HG03097 (cell line): Measurements from ENCODE around the gene ADM.

Experiments used
- ATAC-seq: cut with Tn5 transposase; IDR thresholded peaks from one replicate; pipeline ENCODE4 v1.9.1; 2021; ENCODE audit not compliant: unreplicated experiment, low FRiP score

Gene ADM

GRCh38 chr11:10326012-10326964 is 21.4 kb downstream of the ADM start:
- no peak for ATAC-seq

- ATAC-seq: no peak
Observed at GRCh38 chr11:10327254-10327653, 22.4 kb downstream of the ADM start.

DNA sequence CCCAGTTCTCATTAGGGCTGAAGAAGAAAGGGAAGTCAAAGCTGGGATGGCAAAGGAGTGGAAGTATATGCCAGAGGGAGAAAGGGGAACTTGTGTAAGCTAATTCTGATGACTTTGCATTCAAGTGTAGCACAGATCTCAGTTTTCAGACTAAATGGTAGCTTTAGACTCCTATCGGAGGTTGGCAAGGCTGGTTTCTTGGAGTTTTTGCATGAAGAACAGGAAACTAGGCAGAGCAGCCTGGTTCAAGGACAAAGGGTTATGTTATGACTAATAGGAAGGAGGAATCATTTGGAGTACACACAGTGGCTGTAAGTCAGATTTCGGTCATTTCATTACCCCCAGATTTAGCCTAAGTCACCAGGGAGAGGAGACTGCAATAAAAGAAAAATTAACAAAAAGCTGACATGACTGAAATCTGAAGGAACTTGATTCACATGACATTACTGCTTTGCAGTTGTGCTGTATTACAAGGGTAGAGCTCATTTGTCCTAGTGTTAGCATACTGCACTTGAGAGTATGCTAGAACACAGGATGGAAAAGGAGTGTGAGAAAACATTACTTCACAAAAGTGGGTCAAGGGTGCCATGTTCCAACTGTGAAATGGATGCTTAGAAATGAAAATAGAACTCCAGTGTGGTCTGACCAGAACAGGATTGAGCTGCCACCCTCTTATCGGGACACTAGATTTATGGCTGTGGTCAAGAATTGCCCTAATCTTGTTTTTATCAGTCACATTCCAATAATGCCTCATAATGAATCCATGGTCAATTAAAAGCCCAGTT is 23.6 kb downstream of the ADM start:
- ATAC-seq: no peak

DNA sequence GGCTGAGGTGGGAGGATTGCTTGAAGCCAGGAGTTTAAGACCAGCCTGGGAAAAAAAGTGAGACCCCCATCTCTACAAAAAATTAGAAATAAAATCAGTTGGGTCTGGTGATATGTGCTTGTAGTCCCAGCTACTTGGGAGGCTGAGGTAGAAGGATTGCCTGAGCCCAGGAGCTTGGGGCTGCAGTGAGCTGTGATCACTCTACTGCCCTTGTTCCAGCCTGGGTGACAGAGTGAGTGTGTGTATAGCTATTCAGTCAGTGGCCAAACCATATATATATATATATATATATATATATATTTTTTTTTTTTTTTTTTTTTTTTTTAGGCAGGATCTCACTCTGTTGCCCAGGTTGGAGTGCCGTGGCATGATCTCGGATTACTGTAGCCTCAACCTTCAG is 24.5 kb downstream of the ADM start:
- no peak for ATAC-seq

DNA sequence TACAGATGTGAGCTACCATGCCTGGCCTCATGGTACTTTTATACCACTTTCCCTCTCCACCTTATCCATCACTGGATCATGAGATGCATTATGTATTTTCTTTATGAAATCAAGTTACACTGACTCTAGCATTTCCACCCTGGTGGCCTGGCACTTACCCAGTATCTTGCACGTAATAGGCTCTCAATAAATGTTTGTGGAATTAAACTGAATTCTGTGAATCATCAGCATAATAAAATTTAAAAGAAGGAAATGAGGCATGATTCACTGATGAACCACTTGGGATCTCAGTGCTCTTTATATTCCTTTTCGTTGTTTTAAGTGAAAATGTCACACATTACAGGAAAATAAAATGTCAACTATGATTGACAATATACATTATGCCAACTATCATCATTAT is 25.1 kb downstream of the ADM start:
- ATAC-seq: no peak

GRCh38 chr11:10331548-10332289 is 26.8 kb downstream of the ADM start:
- no peak for ATAC-seq

DNA sequence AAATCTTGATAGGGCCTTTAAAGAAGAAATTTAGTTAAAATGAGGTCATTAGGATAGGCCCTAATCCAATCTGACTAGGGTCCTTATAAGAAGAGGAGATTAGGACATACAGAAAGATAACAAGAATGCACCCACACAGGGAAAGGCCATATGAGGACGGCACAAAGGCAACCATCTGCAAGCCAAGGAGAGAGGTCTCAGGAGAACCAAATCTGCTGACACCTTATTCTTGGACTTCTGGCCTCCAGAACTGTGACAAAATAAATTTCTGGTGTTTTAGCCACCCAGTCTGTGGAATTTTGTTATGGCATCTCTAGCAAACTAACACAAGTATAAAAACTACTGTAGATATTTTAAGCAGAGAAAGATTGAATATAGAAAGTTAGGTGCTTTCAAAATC is 28.6 kb downstream of the ADM start:
- no peak for ATAC-seq

- ATAC-seq: no peak
Observed at GRCh38 chr11:10338287-10338686, 33.4 kb downstream of the ADM start.

- no peak for ATAC-seq
Observed at GRCh38 chr11:10348650-10349280, 43.9 kb downstream of the ADM start.

- ATAC-seq: no peak
Observed at GRCh38 chr11:10349281-10349665, 44.4 kb downstream of the ADM start.

- no peak for ATAC-seq
Observed at GRCh38 chr11:10349806-10350205, 44.9 kb downstream of the ADM start.

- no peak for ATAC-seq
Observed at GRCh38 chr11:10350334-10350733, 45.5 kb downstream of the ADM start.

- no peak for ATAC-seq
Observed at GRCh38 chr11:10351435-10351764, 46.5 kb downstream of the ADM start.

DNA sequence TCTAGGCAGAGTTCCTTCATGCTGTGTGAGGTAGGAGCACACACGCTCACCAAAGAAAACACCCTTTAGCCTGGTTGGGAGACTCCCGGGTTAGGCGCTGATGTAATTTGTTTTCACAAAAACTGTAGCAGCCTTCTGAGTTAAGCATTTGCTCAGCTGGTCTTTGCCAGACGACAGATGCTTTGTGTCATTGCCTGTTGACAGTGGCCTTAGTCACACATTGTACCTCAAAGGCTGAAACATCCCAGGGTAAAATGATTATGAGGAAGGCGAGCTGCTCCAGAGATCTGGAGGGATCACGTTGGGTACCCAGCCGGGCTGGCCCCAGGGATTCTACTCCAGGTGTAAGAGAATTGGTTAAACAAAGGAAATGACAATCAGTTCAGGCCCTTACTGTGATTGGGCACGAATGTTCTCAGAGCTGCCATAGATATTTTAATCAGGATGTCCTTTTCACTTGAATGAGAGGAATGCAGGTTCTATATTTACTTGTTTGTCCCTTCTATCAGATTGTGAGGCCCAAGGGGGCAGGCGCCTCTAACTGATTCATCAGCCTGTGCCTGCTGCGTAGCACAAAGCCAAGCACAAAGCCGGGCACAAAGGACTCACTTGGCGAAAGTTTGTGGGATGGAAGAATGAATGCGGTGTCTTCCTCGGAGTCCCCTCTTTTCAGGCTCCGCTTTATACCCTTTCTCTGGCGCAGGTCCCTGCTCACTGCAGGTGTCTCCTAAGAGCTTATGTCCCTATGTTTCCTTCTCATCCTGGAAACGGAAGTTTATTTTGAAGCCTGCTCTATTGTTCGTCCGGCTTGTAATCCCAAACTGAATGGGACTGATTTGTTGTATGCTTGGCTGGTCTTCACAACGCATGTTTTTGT is 47.1 kb downstream of the ADM start:
- ATAC-seq: no peak

GRCh38 chr11:10352921-10353550 is 48.2 kb downstream of the ADM start:
- no peak for ATAC-seq

DNA sequence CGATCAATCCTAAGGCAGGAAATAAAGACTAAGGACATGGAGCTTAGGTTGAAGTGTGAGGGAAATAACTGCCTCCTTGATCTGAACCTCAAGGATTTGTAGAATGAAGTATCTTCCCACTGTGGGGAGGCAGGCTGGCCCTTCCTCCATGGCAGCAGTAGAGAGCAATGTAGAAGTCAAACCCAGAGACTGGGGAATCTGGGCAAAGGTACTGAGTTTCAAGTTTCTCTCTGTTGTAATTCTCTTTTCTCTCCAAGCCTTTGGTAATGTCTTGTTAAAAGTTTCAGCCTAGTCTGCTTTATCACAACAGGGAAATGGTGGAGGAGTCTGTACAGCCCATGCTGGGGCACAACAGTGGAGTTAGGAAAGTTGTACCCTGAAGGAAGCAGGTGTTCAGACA is 49.5 kb downstream of the ADM start:
- no peak for ATAC-seq

DNA sequence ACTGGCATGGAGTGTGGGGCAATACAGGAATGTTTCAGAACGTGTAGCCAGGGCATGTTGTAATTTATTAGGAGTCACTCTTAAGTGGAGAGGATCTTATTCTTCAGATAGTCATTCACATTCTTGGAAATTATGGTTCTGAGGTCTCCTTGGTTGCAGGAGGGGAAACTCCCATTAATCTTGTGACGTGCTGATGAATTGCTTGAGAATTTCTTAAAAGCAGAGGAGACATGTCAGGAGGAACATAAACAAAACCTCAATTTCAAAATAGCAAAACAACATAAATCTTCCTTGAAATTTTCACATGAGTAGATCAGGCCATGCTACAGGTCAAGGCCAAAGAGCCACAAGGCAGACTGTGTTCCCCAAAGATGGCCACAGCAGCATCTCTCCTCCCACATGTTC is 50.4 kb downstream of the ADM start:
- no peak for ATAC-seq

DNA sequence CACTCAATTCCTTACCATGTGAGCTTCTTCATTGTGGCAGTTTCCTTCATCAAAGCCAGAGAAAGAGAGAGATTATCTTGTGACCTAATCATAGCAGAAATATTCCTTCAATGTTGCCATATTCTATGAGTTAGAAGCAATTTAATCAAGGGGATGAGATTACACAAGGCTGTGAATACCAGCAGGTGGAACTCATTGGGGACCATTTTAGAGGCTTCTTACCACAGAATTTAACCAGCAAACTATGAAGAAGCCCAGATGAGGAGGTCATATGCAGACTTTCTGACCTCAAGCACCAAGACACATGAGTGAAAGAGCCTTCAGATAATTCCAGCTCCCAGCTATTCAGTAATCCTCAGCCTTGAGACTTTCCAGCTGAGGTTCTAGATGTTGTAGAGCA is 51.3 kb downstream of the ADM start:
- no peak for ATAC-seq
